GM12873 (cell line): ENCODE measurements around the gene UBTF.

Source experiments
- CTCF ChIP-seq: IDR thresholded peaks from 2 replicates; pipeline ENCODE4 v1.5.1; 2012; ENCODE audit warnings: low read depth, mild to moderate bottlenecking, moderate library complexity, low read length, control low read depth; ENCODE audit not compliant: insufficient read depth; ENCODE audit errors: missing control alignments

UBTF gene

GRCh38 chr17:44262654-44263225 lies 43.3 kb upstream of the UBTF start:
- no peak for TF ChIP-seq CTCF

- TF ChIP-seq CTCF, result no peak
These were observed 40.8 kb upstream of the UBTF start for GRCh38 chr17:44260296-44260695.

GRCh38 chr17:44258811-44259351 lies 39.4 kb upstream of the UBTF start:
- no peak for TF ChIP-seq CTCF

- TF ChIP-seq CTCF, result no peak
These were observed 38.6 kb upstream of the UBTF start for GRCh38 chr17:44257815-44258760.

GRCh38 chr17:44256671-44257070 lies 37.2 kb upstream of the UBTF start:
- no peak for TF ChIP-seq CTCF

- no peak for TF ChIP-seq CTCF
These were observed 36.4 kb upstream of the UBTF start for GRCh38 chr17:44255915-44256314.

GRCh38 chr17:44254361-44255095 lies 35.1 kb upstream of the UBTF start:
- no peak for TF ChIP-seq CTCF
